ENCODE measurements around the gene AKAP10. TPM values are rescaled to one million over a fixed set of nuclear protein-coding genes. Genes with fewer than 3 reads are reported as not detected.

The AKAP10 gene
- total RNA-seq, 1 experiment from 2014 or later, result 20.2 TPM

GRCh38 chr17:19996086-19996485 is 18.5 kb upstream of the AKAP10 start:
- H3K4me1 Mint-ChIP-seq, result peaks cover 8 to 9% of the 10 kb centered on the region in 2 experiments
- H2BK12ac ChIP-seq (ENCODE audit: insufficient read length, low read depth, low read length), result no peak overlapping the region
- TF ChIP-seq CTCF (conservative IDR thresholded peaks at IDR 0.05), result no peak
- no peak overlapping the region for H4K8ac ChIP-seq (replicated peaks; ENCODE audit: insufficient read length, low read depth, low read length)
- H3K56ac ChIP-seq (ENCODE audit: insufficient read length, low read depth, low read length), result no peak overlapping the region
- no peaks in the 10 kb centered on the region for H4K20me1 ChIP-seq (ENCODE audit: control insufficient read depth, insufficient read depth, insufficient read length)
- H4K5ac ChIP-seq (ENCODE audit: insufficient read length, low read depth, low read length), result no peak overlapping the region
- H2BK120ac ChIP-seq (ENCODE audit: low read depth, low read length, poor library complexity, severe bottlenecking), result no peak overlapping the region
- no peak overlapping the region for H3T11ph ChIP-seq (ENCODE audit: low read length)
- H2BK20ac ChIP-seq (ENCODE audit: low read depth, low read length, poor library complexity, severe bottlenecking), result no peak overlapping the region
- no peak for DNase-seq
- H3K27me3 ChIP-seq (ENCODE audit: insufficient read depth, low read length), result no peaks in the 10 kb centered on the region
- no peak overlapping the region for H3K4me2 ChIP-seq (ENCODE audit: insufficient read depth, insufficient read length, low read length)
- no peak overlapping the region for H2BK15ac ChIP-seq (ENCODE audit: low read depth, low read length)
- H2AFZ ChIP-seq (ENCODE audit: low read length), result no peak overlapping the region
- no peaks in the 10 kb centered on the region; the same call in none of the 2 replicates for H3K27me3 Mint-ChIP-seq (ENCODE audit: low read depth)
- no peaks in the 10 kb centered on the region for H3K79me2 ChIP-seq (ENCODE audit: insufficient read depth, low read length)
- no peak overlapping the region for H4K91ac ChIP-seq (ENCODE audit: insufficient read length, low read depth, low read length)
- no peak overlapping the region for H3K23ac ChIP-seq (ENCODE audit: insufficient read length, low read depth, low read length)
- H3K27ac ChIP-seq (ENCODE audit: insufficient read length, low read depth, low read length), result no peak overlapping the region
- H3K4me1 ChIP-seq (ENCODE audit: insufficient read depth, low read length), result no peaks in the 10 kb centered on the region
- no peak overlapping the region for H3K9ac ChIP-seq (ENCODE audit: extremely low read depth, insufficient read length, low read length)
- H3K79me1 ChIP-seq (ENCODE audit: insufficient read depth, low read depth, low read length, poor library complexity, severe bottlenecking), result no peaks in the 10 kb centered on the region
- no peaks in the 10 kb centered on the region for H3K9me3 Mint-ChIP-seq
- no peak overlapping the region for H3K4me3 Mint-ChIP-seq
- H2AK5ac ChIP-seq (ENCODE audit: insufficient read length, low read length), result no peak overlapping the region
- no peak overlapping the region for H2BK5ac ChIP-seq (ENCODE audit: insufficient read length, low read length)
- no CpG with 5 or more reads among the region's 1 CpG for WGBS (ENCODE audit: extremely low coverage, insufficient read length, low lambda C conversion rate)
- no peak overlapping the region for H3K14ac ChIP-seq (ENCODE audit: insufficient read depth, low read length)
- H3K27ac Mint-ChIP-seq, result no peak overlapping the region
- H3K9me3 ChIP-seq (ENCODE audit: control insufficient read depth, low read depth, low read length), result no peaks in the 10 kb centered on the region
- no peaks in the 10 kb centered on the region for H3K23me2 ChIP-seq (ENCODE audit: insufficient read length, low read depth, low read length, poor library complexity, severe bottlenecking)
- no peaks in the 10 kb centered on the region; a peak in 1 of 7 replicates for H3K36me3 Mint-ChIP-seq (ENCODE audit: insufficient read depth in 1 of 3, low read depth in 3 of 3)
- H3K4ac ChIP-seq (ENCODE audit: low read depth, low read length), result no peak overlapping the region
- H3K18ac ChIP-seq (ENCODE audit: insufficient read length, low read depth, low read length), result no peak overlapping the region
